Tibial artery (tissue), 4 donors: ENCODE data around the gene PDLIM1.
"Not testable (repeated sequence)": the region's sequence is repeated elsewhere in the genome, so short reads cannot be mapped to it uniquely, and the experiment has no call there.

Source experiments
- DNase-seq, 2 donors: peaks; one replicate each; pipeline ENCODE4 v3.0.0-alpha.2; 2019
- H3K27ac ChIP-seq, 2 donors: fragments of 200-600 bp; sonication (generic) in 1 of 2; 1 replicate in 1 of 2; 2 replicates in 1 of 2; pipeline ENCODE4 v1.5.1; 2018 to 2019; ENCODE audit warnings: mild to moderate bottlenecking in 1 of 2
- H3K27me3 ChIP-seq, 2 donors: fragments of 200-600 bp; sonication (generic) in 1 of 2; one replicate each; pipeline versions ENCODE4 v1.5.1 to v1.6.0; 2016 to 2019
- H3K36me3 ChIP-seq, 3 donors: fragments of 200-600 bp; sonication (generic) in 2 of 3; one replicate each; pipeline ENCODE4 v1.5.1; 2016 to 2019; ENCODE audit warnings: mild to moderate bottlenecking in 2 of 3
- H3K4me1 ChIP-seq, 4 donors: fragments of 200-600 bp; sonication (generic) in 2 of 4; 1 replicate in 3 of 4; 2 replicates in 1 of 4; pipeline ENCODE4 v1.5.1; 2016 to 2019
- H3K4me3 ChIP-seq, 2 donors: fragments of 200-600 bp; sonication (generic) in 1 of 2; 1 replicate in 1 of 2; 2 replicates in 1 of 2; pipeline ENCODE4 v1.5.1; 2018 to 2019; ENCODE audit warnings: mild to moderate bottlenecking in 2 of 2
- H3K9me3 ChIP-seq, 3 donors: fragments of 200-600 bp; sonication (generic) in 1 of 3; one replicate each; pipeline ENCODE4 v1.5.1; 2016 to 2019
- intact Hi-C: fragments of 100-400 bp; cut with DNase I; formaldehyde crosslinking; loops from one replicate; pipeline ENCODE4 v1.15.0; 2023; ENCODE audit warnings: low total_unique reads
- TF ChIP-seq, protein P1 (sequence below), 2 experiments: fragments of 200-600 bp in 1 of 2; fragments of 450-650 bp in 1 of 2; IDR thresholded peaks; one replicate each; pipeline ENCODE4 v1.5.1; 2017 to 2019; ENCODE audit warnings: antibody characterized with exemption in 2 of 2, mild to moderate bottlenecking in 1 of 2, moderate library complexity in 1 of 2

The PDLIM1 gene

DNA sequence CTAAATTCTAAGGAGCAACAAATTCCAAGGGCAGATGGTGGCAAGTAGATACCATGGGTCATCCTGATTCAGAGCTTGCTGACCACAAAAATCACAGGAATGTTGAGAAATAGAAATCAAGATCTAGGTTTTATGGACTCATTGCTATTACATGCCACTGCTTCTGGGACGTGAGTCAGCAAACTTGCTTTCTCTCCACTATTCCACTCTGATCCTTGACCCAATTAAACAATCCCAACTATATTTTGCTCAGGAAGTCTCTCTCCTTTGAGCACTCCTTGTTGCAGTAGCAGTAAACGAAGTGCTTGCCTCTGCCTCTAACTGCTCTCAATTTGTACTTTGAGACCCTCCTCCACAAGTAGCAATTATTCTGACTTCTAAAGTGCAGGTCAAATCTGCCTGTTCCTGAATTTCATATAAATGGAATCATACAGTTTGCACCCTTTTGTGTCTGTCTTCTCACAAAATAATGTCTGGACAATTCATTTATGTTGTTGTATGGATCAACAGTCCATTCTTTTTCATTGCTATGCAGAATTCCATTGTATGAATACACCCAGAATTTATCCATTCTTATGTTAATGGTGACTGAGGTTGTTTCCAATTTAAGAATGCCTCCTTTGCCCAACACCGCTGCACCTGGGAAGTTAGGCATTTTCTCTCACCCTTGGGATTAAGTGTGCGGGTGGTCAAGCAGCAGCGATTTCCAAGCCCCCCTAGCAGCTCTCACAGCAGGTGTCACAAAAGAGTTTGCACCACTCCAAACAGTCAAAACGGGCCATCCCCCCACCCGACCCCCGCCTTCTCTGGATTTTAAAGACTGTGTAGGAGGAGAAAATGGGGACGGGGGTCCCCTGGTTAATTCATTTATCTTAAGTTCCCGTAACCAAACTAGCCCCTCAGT lies 60.8 kb downstream of the PDLIM1 start:
- no peak for DNase-seq
- H3K36me3 ChIP-seq: peaks cover 18 to 29% (median 22%) of the 10 kb centered on the region in 3 donors
- peak overlapping the region in 1 of 2 donors; percentile 46 for H3K4me3 ChIP-seq
- no peaks in the 10 kb centered on the region for H3K27me3 ChIP-seq
- H3K9me3 ChIP-seq: peaks cover 0 to 12% (median 0%) of the 10 kb centered on the region in 3 donors
- no peak overlapping the region for H3K27ac ChIP-seq
- TF ChIP-seq, protein P1, sequence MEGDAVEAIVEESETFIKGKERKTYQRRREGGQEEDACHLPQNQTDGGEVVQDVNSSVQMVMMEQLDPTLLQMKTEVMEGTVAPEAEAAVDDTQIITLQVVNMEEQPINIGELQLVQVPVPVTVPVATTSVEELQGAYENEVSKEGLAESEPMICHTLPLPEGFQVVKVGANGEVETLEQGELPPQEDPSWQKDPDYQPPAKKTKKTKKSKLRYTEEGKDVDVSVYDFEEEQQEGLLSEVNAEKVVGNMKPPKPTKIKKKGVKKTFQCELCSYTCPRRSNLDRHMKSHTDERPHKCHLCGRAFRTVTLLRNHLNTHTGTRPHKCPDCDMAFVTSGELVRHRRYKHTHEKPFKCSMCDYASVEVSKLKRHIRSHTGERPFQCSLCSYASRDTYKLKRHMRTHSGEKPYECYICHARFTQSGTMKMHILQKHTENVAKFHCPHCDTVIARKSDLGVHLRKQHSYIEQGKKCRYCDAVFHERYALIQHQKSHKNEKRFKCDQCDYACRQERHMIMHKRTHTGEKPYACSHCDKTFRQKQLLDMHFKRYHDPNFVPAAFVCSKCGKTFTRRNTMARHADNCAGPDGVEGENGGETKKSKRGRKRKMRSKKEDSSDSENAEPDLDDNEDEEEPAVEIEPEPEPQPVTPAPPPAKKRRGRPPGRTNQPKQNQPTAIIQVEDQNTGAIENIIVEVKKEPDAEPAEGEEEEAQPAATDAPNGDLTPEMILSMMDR (IDR thresholded peaks at IDR 0.05): no peak
- intact Hi-C loops: no loop called here
- peaks cover 0 to 13% (median 3%) of the 10 kb centered on the region in 4 donors for H3K4me1 ChIP-seq

DNA sequence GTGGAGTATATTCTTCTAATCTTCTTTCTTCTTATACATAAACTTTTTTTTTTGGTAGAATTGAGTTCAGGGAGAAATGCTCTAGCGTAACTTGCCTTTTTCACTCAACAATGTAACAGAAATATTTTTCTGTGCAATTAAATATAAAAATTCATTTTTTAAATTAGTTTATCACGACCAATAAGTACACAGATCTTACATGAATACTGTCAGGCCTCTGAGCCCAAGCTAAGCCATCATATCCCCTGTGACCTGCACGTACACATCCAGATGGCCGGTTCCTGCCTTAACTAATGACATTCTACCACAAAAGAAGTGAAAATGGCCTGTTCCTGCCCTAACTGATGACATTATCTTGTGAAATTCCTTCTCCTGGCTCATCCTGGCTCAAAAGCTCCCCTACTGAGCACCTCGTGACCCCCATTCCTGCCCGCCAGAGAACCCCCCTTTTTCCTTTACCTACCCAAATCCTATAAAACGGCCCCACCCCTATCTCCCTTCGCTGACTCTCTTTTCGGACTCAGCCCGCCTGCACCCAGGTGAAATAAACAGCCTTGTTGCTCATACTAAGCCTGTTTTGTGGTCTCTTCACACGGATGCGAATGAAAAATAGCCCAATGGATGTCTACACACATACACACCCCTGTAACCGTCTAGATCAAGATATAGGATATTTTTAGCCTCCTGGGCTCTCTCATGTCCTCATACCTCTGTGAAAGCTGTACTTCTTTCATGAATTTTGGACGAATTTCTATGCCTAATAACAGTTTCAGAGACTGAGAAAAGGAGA lies 61.7 kb downstream of the PDLIM1 start:
- H3K27ac ChIP-seq, H3K4me3 ChIP-seq, DNase-seq, H3K27me3 ChIP-seq, intact Hi-C loops: not testable (repeated sequence)
- Histone ChIP-seq H3K36me3 (peaks cover 10 to 20% (median 13%) of the 10 kb centered on the region in 3 donors), H3K9me3 (peaks cover 0 to 12% (median 0%) of the 10 kb centered on the region in 3 donors), H3K4me1 (peaks cover 0 to 13% (median 3%) of the 10 kb centered on the region in 4 donors)

DNA sequence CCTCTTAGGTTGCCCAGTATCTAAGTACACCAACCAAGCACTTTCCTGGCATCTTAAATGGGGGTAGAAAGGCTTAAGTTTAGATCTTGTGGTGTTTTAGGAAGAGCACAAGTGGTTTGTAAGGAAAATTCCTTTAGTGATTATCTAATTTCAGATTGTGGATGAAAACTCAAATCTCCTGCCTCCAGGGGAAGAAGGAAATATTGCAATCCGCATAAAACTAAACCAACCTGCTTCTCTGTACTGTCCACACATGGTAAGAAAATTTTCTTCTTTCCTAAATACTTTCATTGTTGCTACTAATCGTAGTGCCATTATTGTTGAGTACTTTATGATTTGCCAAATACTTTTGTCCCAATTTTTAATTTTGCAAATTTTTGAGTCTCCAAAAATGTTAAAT lies 65.7 kb downstream of the PDLIM1 start:
- Histone ChIP-seq H3K9me3 (peaks cover 0 to 3% (median 0%) of the 10 kb centered on the region in 3 donors), H3K4me3 (no peak overlapping the region), H3K27ac (no peak overlapping the region), H3K27me3 (no peaks in the 10 kb centered on the region), H3K4me1 (peaks cover 0 to 6% (median 2%) of the 10 kb centered on the region in 4 donors), H3K36me3 (no peaks in the 10 kb centered on the region)
- DNase-seq: no peak
- intact Hi-C loops: loop anchor here (1.0 kb wide), 1 partner anchor 28 kb away; no protein-coding TSS in a partner anchor
- TF ChIP-seq, protein P1 (IDR thresholded peaks at IDR 0.05): no peak

DNA sequence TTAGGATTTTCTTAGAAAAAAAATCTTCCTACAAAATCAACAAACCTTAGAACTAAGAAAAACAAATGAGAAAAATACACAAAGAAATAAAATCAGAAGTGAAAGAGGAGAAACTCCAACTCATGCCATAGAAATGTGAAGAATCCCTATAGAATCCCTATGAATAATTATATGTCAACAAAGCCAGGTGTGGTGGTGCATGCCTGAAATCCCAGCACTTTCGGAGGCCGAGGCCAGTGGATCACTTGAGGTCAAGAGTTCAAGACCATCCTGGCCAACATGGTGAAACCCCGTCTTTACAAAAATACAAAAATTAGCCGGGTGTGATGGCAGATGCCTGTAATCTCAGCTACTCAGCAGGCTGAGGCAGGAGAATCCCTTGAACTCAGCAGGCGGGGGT lies 69.7 kb downstream of the PDLIM1 start:
- Histone ChIP-seq H3K4me3 (no peak overlapping the region), H3K27me3 (no peaks in the 10 kb centered on the region), H3K4me1 (peaks cover 0 to 15% (median 0%) of the 10 kb centered on the region in 4 donors), H3K9me3 (no peaks in the 10 kb centered on the region), H3K36me3 (no peaks in the 10 kb centered on the region), H3K27ac (no peak overlapping the region)
- intact Hi-C loops: no loop called here
- no peak for DNase-seq
- TF ChIP-seq, protein P1 (IDR thresholded peaks at IDR 0.05): no peak

DNA sequence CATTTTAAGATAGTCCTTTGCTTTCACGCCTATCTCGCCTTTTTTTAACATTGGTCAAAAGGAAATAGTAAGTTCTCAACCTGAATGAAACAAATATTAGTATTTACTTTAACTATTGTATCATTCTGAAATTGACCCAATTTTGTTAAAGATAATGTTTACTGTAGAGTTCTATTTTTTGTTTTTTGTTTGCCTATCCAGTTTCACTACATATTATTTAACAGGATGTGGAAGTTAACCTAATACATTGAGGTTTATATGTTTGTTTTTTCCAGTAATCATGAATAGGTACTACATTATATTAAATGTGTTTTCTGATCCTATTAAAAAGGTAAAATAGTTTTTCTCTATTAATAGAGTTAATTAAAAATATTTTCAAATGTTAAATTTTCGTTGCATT lies 70.3 kb downstream of the PDLIM1 start:
- DNase-seq: no peak
- Histone ChIP-seq H3K9me3 (no peaks in the 10 kb centered on the region), H3K4me1 (peaks cover 0 to 15% (median 0%) of the 10 kb centered on the region in 4 donors), H3K4me3 (no peak overlapping the region), H3K27ac (no peak overlapping the region), H3K27me3 (no peaks in the 10 kb centered on the region), H3K36me3 (no peaks in the 10 kb centered on the region)
- intact Hi-C loops: no loop called here
- TF ChIP-seq, protein P1 (IDR thresholded peaks at IDR 0.05): no peak
